ENCODE data around the gene SPIRE1.
"Not testable (repeated sequence)": the region's sequence is repeated elsewhere in the genome, so short reads cannot be mapped to it uniquely, and the experiment has no call there.

Gene SPIRE1

GRCh38 chr18:12438257-12438656 is 219.7 kb downstream of the SPIRE1 start:
- no peak for DNase-seq

- DNase-seq: no peak
Measured at GRCh38 chr18:12435867-12436266, 222.0 kb downstream of the SPIRE1 start.

DNA sequence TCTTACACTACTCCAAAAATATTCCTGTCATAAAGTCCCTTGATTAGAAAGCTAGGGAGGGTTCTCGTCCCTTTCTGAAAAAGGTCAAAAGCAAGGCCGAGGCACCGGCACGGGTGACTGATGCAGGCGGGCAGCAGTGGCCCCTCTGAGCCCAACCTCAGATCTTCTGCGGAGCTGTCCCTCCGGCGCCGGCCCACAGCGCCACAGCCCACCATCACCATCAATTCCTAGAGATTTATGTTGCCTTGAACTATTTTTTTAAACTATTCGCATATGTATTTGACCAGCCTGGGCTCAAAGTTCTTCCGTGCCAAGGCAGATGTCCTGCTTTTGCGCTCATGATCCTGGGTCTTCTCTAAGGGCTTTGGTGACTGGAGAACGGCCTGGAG is 223.4 kb downstream of the SPIRE1 start:
- no peak for DNase-seq

- DNase-seq: no peak
Measured at GRCh38 chr18:12433829-12434540, 223.9 kb downstream of the SPIRE1 start.

DNA sequence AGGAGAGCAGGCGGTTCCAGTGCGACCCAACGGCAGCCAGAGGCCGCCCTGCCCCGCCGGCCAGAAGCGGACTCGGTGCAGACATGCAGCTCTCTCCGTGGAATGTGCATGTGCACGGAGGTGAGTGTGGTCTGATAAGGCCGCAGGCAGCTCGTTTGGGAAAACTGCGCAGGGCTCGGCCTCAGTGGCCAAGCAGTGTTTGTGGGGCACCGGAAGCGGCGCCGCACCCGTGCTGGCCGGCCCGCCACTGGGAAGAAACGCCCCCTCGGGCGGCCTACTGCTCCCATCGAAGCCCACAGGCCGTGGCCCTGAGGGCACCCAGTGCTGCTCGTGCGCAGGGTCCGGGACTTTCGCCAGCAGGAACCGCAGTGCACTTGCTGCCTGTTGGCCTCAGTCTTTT is 225.0 kb downstream of the SPIRE1 start:
- no peak for DNase-seq

GRCh38 chr18:12432196-12432595 is 225.7 kb downstream of the SPIRE1 start:
- DNase-seq: no peak

DNA sequence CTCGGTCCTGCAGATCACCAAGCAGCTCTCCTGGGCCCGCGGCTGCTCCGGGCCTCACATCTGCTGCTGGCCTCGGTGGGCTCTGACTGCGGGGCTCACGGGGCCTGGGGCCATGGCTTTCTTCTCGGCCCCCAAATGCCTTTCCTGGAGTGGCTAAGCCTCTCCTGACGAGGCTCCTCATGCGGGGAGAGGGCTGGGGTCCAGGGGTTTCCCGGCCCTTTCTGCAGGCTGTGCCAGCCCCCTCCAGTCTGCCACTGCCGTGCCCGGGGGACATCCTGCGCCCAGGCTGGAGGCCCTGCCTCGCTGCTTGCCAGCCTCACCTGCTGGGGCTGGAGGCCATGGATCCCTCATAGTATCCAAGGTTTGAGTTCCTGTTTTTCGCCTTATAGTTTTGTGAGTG is 226.3 kb downstream of the SPIRE1 start:
- no peak for DNase-seq

GRCh38 chr18:12430137-12430990 is 227.5 kb downstream of the SPIRE1 start:
- DNase-seq: no peak

GRCh38 chr18:12429556-12429955 is 228.4 kb downstream of the SPIRE1 start:
- DNase-seq: no peak

- no peak for DNase-seq
Measured at GRCh38 chr18:12428923-12429322, 229.0 kb downstream of the SPIRE1 start.

- no peak for DNase-seq
Measured at GRCh38 chr18:12426924-12427323, 231.0 kb downstream of the SPIRE1 start.

DNA sequence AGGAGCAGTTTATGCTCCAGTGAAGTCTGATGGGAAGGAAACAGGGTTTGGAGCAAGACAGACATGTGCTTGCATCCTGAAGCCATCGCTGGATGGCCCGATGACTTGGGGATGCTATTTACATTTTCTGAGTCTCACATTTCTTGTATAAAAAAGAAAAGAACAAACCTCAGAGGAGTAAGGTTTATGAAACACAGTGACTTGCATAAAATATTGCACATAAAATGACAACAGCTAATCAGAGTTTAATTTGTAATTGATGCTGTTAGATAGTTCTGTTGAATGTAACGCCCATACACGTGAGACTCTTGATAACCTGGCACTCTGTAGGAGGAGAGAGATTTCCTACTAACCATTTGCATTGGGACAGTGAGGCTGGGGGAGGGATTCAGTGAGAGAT is 233.7 kb downstream of the SPIRE1 start:
- DNase-seq: no peak

- no peak for DNase-seq
Measured at GRCh38 chr18:12423820-12424219, 234.1 kb downstream of the SPIRE1 start.

GRCh38 chr18:12423393-12423792 is 234.5 kb downstream of the SPIRE1 start:
- no peak for DNase-seq

- DNase-seq: no peak
Measured at GRCh38 chr18:12422936-12423335, 235.0 kb downstream of the SPIRE1 start.

DNA sequence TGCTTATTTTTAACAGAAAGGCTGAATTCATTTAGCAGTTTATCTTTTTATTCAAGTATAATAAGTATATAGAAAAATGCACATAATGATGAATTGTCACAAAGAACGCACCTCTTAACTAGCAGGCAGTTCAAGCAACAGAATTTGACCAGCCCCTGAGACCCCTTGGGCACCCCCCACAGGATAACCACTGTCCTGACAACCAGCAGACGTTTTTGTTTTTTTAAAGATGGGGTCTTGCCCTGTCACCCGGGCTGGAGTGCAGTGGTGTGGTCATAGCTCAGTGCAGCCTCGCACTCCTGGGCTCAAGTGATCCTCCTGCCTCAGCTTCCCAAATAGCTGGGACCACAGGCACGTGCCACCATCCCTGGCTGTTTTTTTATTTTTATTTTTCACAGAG is 236.2 kb downstream of the SPIRE1 start:
- no peak for DNase-seq

GRCh38 chr18:12420821-12421421 is 237.0 kb downstream of the SPIRE1 start:
- DNase-seq: no peak

GRCh38 chr18:12417687-12418086 is 240.2 kb downstream of the SPIRE1 start:
- DNase-seq: no peak

DNA sequence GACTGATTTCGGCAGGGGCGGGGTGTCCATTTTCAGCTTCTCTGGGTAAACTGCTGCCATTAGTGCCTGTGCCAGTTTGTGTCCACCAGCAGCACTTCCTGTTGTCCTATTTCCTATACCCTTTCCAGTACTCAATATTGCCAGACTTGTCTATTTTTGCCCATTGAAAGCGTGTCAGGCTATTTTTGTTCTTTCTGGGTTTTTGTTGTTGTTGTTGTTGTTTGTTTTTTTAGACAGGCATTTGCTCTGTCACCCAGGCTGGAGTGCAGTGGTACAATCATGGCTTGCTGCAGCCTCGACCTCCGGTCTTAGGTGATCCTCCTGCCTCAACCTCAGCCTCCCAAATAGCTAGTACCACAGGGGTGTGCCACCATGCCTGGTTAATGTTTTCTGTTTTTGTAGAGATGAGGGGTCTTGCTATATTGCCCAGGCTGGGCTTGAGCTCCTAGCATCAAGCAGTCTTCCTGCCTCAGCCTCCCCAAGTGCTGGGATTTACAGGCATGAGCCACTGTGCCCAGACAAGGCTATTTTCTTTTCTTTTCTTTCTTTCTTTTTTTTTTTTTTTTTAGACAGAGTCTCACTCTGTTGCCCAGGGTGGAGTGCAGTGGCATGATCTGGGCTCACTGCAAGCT is 241.7 kb downstream of the SPIRE1 start:
- no peak for DNase-seq

GRCh38 chr18:12411456-12411855 is 246.5 kb downstream of the SPIRE1 start:
- DNase-seq: no peak

DNA sequence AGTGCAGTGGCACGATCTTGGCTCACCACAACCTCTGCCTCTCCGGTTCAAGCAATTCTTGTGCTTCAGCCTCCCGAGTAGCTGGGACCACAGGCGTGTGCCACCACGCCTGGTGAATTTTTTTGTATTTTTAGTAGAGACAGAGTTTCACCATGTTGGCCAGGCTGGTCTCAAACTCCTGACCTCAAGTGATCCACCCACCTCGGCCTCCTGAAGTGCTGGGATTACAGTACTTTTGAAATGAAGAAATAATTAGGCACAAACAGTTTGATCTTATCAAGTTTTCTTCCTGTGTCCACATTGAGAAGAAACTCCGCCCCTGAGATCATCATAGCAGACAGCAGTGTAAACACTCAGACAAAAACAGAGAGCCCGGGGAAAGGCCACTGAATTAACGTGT is 247.2 kb downstream of the SPIRE1 start:
- DNase-seq: not testable (repeated sequence)

- no peak for DNase-seq
Measured at GRCh38 chr18:12410081-12410481, 247.8 kb downstream of the SPIRE1 start.

DNA sequence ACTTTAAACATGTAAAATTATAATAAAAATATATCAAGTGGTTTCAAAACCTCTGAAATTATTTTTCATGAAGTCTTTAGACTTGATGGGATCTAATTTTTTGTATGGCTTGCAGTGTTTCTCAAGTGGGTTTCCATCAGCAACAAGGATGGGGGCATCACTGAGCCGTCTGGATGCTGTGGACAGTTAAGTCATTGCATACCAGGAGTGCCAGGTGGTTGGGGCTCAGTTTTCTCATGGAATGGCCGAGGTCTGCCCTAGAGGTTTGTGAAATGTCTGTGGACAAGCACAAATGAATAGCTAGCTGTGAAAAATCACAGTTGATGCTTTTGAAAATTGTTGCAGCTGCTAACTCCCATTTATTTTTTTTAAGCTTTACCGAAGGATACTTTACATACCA is 248.4 kb downstream of the SPIRE1 start:
- DNase-seq: no peak

Measured in stimulated activated naive CD4-positive, alpha-beta T cell treated with Interleukin-2 at 50 U/mL for 16 hours (primary cell).